CD4-positive, alpha-beta T cell treated with Interferon alpha-2 for 1 hour (primary cell): Measurements from ENCODE around the gene OGG1.
A peak's percentile ranks its signal among the peaks of the same experiment; 100 is the strongest.
"Not testable (repeated sequence)": the region's sequence is repeated elsewhere in the genome, so short reads cannot be mapped to it uniquely, and the experiment has no call there.

Experiments used
- DNase-seq, 2 donors: peaks; one replicate each; pipeline ENCODE4 v3.0.0-alpha.2; 2020 to 2022

Gene OGG1

GRCh38 chr3:9768141-9768775 is 18.5 kb downstream of the OGG1 start:
- no peak for DNase-seq

GRCh38 chr3:9769012-9769411 is 19.3 kb downstream of the OGG1 start:
- no peak for DNase-seq

- peak; percentile 40 to 60 for DNase-seq
Observed at GRCh38 chr3:9769426-9770275, 19.9 kb downstream of the OGG1 start, which contains the start of gene CAMK1. Gene CAMK1 (minus strand): TSS chr3:9769947. CDS start chr3:9767749, 2,198 bp downstream.

- DNase-seq, result no peak
Observed at GRCh38 chr3:9770276-9770812, 20.6 kb downstream of the OGG1 start.

- DNase-seq, result not testable (repeated sequence)
Observed at GRCh38 chr3:9771007-9771406, 21.3 kb downstream of the OGG1 start.

GRCh38 chr3:9776896-9777693 is 27.3 kb downstream of the OGG1 start:
- no peak for DNase-seq

GRCh38 chr3:9777694-9778021 is 27.9 kb downstream of the OGG1 start:
- no peak for DNase-seq

- DNase-seq, result no peak
Observed at GRCh38 chr3:9778143-9779074, 28.7 kb downstream of the OGG1 start.

GRCh38 chr3:9779075-9779593 is 29.4 kb downstream of the OGG1 start:
- DNase-seq, result no peak

- DNase-seq, result peak; percentile 27 to 47
Observed at GRCh38 chr3:9779721-9780457, 30.1 kb downstream of the OGG1 start.

- no peak for DNase-seq
Observed at GRCh38 chr3:9780458-9780812, 30.7 kb downstream of the OGG1 start.

GRCh38 chr3:9780910-9781309 is 31.2 kb downstream of the OGG1 start:
- DNase-seq, result no peak

- DNase-seq, result no peak
Observed at GRCh38 chr3:9781551-9781950, 31.8 kb downstream of the OGG1 start.

- no peak for DNase-seq
Observed at GRCh38 chr3:9781978-9782603, 32.3 kb downstream of the OGG1 start.

- peak in 1 of 2 donors; percentile 37 for DNase-seq
Observed at GRCh38 chr3:9782770-9783169, 33.0 kb downstream of the OGG1 start.

GRCh38 chr3:9783954-9784353 is 34.2 kb downstream of the OGG1 start:
- no peak for DNase-seq

- no peak for DNase-seq
Observed at GRCh38 chr3:9784965-9785364, 35.2 kb downstream of the OGG1 start.

- DNase-seq, result no peak
Observed at GRCh38 chr3:9785602-9786001, 35.9 kb downstream of the OGG1 start.

GRCh38 chr3:9786209-9786739 is 36.5 kb downstream of the OGG1 start:
- no peak for DNase-seq
